Activated T-helper 1 cell treated with anti-CD3 and anti-CD28 coated beads, Interleukin-2, amount 50 U/mL, for 16 hours (primary cell): Measurements from ENCODE around the gene GJD3.
"Not testable (repeated sequence)": the region's sequence is repeated elsewhere in the genome, so short reads cannot be mapped to it uniquely, and the experiment has no call there.

Experiments
- DNase-seq, 2 donors: peaks; one replicate each; pipeline ENCODE4 v3.0.0-alpha.2; 2020; ENCODE audit warnings: low read depth in 1 of 2, low spot score in 1 of 2

GJD3 gene, protein sequence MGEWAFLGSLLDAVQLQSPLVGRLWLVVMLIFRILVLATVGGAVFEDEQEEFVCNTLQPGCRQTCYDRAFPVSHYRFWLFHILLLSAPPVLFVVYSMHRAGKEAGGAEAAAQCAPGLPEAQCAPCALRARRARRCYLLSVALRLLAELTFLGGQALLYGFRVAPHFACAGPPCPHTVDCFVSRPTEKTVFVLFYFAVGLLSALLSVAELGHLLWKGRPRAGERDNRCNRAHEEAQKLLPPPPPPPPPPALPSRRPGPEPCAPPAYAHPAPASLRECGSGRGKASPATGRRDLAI

DNA sequence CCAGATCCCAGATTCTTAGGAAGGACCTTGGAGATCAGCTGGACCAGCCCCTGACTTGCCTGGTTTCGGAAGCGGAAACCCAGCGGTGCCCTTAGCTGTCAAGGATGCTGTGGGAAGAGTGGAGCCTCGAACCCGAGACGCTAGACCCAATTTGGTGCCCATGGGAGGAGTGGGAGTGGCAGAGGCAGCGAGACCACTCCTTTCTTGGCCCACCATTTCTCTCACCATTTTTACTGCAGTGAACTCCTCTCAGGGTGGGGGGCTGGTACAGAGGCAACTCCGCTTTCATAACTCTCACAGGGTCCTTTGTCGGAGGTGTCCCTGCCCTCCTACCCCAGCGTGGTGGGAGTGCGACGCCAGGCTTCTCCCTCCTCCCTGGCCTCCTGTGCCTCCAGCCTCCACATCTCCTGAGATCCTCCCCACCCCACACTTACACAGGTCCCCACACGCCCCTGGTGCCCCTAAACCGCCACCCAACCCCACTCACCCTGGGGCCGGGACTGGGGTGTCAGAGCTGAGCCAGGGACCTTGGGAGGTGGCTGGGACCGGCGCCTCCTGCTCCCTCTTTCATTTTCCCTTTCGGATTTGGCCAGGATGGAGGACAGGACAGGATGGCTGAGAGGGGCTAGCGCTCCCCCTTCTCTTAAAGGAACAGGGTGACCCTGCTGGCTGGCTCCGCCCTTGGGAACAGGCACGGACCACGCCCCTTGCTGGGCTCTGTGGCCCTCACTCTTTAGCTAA is at the start of gene GJD3:
GJD3 (minus strand) TSS at position 617 of the 741 bp plus-strand sequence. CDS start 922 bp downstream, outside the sequence.
- no peak for DNase-seq

DNA sequence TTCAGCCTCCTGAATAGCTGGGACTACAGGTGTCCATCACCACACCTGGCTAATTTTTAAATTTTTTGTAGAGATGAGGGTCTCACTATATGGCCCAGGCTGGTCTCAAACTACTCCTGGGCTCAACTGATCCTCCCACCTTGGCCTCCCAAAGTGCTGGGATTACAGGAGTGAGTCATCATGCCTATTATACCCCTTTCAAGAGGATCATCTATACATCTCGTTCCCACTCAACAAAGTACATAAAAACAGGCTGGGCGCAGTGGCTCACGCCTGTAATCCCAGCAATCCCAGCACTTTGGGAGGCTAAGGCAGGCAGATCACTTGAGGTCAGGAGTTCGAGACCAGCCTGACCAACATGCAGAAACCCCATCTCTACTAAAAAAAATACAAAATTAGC is 49.8 kb upstream of the GJD3 start:
- DNase-seq, result not testable (repeated sequence)

DNA sequence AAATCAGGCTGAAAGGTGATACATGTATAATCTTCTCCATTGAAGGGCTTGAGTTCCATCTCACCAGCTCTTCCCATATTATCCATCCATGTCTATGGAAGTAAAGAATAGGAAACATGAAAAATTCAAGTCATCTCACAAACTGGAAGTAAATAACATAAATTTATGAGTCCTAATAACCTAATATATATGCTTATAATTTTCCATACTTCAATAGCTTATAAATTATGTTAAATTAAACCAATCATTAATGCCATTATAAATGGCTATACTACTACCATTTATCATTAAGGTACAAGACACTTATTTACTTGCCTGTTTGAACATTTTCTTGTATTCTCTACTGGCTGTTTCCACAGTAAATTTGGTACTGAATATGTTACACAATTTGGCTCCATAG is 48.3 kb upstream of the GJD3 start:
- no peak for DNase-seq

DNA sequence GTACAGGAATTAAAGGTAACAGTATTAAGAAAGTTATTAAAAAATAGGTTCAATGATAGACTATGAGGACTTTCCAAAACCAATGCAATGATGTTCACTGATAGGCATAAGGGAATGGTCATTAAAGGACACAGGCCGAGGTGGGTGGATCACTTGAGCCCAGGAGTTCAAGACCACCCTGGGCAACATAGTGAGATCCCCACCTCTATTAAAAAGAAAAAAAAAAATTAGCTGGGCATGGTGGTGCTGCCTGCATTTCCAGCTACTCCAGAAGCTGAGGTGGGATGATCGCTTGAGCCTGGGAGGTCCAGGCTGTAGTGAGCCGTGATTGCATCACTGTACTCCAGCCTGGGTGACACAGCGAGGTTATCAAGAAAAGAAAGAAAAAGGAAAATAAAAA is 47.3 kb upstream of the GJD3 start:
- DNase-seq, result no peak

DNA sequence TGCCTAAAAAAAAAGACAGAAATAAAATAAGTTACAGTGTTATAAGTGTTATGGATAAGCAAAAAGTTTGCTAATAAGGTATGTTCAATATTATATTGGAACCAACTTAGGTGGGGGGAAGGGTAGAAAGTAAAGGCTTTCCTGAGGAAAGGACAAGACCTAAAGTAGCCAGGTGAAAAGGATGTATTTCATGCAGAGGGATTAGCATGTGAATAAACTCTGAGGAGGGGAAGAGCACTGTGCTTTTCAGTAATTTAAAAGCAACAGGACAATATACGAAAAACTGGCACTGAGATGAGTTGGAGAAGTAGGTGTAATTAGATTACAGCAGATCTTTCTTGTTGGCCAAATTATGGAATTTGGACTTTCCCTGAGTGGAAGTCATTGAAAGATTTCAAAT is 45.5 kb upstream of the GJD3 start:
- no peak for DNase-seq

DNA sequence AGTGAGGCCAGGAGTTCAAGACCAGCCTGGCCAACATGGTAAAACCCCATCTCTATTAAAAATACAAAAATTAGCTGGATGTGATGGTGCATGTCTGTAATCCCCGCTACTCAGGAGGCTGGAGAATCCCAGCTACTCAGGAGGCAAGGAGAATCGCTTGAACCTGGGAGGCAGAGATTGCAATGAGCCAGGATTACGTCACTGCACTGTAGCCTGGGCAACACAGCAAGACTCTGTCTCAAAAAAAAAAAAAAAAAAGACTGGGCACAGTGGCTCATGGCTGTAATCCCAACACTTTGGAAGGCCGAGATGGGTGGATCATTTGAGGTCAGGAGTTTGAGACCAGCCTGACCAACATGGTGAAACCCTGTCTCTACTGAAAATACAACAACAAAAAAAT is 45.0 kb upstream of the GJD3 start:
- not testable (repeated sequence) for DNase-seq

DNA sequence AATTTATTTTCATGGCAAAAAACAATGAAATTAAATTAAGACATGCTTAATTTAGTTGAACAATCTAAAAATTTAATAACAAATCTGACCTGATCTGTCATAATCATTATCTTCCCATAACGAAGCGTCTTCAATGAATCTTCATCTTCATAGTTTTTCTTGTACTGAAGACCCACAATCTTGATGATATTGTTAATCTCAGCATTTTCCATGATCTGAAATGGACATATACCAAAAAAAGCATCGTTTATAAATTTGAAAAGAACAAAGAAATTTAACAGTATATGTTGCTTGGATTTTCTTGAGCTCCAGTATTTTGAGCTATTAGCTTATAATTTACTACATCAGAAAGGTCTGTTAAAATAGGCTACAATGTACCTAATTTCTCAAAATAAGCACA is 42.9 kb upstream of the GJD3 start:
- DNase-seq, result no peak

DNA sequence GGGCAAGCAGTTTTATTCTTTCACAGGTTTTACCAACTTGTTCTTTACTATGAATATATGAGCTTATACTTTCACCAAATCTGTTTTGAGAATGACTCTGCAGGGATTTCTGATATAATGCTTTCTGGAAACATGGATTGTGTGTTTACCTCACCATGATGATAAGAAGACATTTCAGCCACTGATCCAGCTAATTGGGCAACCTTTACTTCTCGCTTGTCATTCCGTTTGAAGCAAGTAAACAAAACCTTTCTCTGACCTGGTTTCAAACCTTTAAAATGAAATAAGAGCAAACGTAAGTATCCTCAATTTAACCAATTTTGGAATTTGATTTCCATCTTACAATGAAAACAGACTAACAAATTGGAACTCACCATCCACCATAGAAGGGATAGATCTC is 39.5 kb upstream of the GJD3 start:
- no peak for DNase-seq

DNA sequence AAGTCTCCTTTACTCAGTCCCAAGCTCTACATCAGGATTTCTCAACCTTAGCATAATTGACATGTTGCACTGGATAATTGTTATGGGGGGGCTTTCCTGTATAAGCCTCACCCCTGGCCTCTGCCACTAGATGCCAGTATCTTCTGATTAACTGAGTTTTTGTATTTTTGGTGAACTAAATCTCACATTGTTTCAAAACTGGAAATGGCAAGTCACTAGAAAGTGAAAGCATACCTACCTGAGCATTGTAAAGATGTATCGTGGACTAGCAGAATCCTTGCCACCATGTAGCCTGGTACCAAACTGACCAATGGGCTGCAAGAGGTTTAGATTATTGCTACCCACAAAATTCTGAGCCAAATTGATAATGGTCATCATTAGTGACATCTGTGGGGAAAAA is 38.1 kb upstream of the GJD3 start:
- no peak for DNase-seq

DNA sequence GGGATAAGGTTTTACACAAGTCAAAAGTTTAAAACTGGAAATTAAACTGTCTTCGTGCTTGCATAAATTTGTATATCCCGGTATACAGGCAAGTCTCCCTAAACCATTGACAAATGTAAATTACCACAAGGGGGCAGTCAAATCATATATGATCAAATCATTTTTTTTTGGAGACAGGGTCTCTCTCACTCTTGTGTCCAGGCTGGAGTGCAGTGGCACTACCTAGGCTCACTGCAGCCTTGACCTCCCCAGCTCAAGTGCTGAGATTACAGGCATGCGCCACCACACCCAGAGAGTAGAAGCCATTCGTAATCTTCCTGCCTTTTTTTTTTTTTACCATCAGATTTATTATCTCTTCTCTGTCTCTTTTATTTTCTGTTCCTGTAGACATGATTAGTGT is 34.6 kb upstream of the GJD3 start:
- no peak for DNase-seq

DNA sequence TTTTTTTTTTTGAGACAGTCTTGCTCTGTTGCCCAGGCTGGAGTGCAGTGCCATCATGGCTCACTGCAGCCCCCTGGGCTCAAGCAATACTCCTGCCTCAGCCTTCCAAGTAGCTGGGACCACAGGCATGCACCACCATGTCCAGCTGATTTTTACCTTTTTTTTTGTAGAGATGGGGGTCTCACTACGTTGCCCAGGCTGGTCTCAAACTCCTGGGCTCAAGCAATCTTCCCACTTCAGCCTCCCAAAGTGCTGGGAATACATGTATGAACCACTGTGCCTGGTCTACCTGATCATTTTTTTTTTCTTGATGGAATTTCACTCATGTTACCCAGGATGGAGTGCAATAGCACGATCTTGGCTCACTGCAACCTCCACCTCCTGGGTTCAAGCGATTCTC is 22.0 kb upstream of the GJD3 start:
- not testable (repeated sequence) for DNase-seq

DNA sequence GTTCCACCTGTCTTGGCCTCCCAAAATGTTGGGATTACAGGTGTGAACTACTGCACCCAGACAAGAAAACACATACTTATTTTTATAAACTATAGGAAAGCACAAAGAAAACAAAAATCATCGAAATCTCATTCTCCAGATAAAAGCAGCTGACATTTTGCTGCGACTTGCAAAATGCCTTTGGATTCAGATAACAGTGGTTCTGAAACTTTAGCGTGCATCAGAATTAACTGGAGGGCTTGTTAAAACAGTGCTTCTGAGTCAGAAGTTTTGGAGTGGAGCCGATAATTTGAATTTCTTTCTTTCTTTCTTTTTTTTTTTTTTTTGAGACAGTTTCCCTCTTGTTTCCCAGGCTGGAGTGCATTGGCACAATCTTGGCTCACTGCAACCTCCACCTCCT is 17.7 kb upstream of the GJD3 start:
- no peak for DNase-seq

DNA sequence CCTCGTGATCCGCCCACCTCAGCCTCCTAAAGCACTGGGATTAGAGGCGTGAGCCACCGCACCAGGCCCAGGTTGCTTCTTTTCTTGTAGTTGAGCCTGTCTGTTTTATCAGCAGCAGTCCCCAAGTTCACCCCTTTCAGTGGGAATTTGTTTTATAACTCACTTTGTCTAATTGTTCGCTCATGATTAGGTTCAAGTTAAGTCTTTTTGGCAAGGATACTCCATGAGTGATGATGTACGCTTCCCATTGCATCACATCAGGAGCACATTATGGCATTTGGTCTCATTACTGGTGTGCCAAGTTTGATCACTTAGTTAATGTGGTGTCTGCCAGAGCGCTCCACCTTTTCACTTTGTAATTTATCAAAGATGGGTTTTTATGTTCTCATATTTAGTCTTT is 14.4 kb upstream of the GJD3 start:
- no peak for DNase-seq

DNA sequence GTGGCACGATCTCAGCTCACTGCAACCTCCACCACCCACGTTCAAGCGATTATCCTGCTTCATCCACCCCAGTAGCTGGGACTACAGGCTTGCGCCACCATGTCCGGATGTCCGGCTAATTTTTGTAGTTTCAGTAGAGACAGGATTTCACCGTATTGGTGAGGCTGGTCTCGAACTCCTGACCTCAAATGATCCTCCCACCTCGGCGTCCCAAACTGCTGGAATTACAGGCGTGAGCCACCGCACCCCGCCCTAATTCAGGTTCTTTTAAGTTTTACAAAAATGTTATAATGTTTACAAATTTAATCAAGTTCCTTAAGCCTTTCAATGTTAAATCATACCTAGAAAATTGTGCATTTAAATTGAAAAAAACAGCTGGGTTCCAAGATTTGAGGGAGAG is 13.3 kb upstream of the GJD3 start:
- no peak for DNase-seq

DNA sequence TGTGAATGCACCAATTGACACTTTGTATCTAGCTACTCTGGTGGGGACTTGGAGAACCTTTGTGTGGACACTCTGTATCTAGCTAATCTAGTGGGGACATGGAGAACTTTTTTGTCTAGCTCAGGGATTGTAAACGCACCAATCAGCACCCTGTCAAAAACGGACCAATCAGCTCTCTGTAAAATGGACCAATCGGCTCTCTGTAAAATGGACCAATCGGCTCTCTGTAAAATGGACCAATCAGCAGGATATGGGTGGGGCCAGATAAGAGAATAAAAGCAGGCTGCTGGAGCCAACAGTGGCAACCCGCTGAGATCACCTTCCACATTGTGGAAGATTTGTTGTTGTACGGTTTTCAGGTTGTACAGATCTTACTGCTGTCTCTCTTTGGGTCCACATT is 12.0 kb upstream of the GJD3 start:
- not testable (repeated sequence) for DNase-seq

DNA sequence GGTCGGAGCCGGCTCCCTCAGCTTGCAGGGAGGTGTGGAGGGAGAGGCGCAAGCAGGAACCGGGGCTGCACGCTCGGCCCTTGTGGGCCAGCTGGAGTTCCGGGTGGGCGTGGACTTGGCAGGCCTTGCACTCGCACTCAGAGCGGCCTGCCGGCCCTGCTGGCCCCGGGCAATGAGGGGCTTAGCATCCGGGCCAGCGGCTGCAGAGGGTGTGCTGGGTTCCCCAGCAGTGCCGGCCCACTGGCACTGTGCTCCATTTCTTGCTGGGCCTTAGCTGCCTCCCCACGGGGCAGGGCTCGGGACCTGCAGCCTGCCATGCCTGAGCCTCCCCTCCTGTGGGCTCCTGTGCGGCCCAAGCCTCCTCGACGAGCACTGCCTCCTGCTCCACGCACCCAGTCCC is 11.2 kb upstream of the GJD3 start:
- DNase-seq, result not testable (repeated sequence)

DNA sequence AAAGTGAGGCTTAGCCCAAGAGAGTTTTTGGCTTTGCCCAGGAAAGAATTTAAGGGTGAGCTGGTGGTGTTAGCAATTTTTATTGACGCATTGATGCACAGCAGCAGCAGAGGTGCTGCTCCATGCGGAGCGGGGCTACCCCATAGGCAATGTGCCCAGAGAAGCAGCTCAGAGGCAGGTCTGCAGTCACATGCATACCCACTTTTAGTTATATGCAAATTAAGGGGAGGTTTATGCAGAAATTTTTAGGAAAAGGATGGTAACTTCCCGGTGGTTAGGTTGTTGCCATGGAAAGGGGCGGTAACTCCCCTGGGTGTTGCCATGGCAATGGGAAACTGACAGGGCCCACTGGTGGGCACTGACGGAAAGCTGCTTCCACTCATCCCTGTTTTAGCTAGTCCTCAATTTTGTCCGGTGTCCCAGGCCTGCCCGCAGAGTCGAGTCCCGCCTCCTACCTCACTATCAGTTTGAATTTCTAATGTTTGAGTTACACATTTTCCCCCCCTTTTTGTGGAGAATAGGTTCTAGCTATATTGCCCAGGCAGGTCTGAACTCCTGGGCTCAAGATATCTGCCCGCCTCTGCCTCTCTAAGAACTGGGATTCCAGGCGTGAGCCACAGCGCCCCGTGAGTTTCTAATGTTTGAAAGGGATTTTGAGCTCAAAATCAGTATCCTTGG is 10.4 kb upstream of the GJD3 start:
- DNase-seq, result no peak

DNA sequence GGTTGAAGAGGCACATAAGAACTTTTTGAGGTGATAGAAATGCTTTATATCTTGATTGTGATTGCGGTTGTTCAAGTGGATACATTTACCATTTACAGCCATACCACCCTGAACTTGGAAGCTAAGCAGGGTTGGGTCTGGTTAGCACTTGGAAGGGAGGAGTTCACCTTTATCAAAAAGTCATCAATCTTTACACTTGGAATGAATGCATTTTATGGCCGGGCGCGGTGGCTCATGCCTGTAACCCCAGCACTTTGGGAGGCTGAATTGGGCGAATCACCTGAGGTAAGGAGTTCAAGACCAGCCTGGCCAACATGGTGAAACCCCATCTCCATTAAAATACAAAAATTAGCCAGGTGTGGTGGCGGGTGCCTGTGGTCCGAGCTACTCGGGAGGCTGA is 9.5 kb upstream of the GJD3 start:
- no peak for DNase-seq

DNA sequence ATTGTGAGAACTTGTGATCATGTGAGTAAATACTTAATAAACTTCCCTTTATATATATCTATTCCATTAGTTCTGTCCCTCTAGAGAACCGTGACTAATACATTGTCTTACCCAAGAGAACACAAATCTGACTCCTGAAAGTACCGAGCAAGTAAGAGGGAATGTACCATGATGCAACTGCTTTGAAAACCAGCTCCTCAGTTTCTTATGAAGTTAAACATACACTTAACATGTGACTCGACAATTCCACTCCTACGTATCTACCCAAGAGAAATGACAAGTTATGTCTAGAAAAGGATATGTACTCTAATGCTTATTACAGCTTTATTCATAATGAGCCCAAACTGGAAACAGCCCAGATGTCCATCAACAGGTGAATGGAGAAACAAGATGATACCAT is 8.8 kb upstream of the GJD3 start:
- DNase-seq, result no peak

DNA sequence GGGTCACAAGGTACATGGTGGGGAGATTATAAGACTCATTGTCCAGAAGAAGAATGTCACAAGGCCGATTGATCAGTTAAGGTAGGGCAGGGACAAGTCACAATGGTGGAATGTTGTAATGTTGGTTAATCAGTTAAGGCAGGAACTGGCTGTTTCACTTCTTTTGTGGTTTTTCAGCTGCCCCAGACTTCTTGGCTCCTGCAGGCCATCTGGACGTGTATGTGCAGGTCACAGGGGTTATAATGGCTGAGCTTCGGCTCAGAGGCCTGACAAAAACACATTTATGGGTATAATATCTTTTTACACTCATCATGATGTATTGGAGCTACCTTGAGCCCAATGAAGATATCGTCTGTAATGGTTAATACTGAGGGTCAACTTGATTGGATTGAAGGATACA is 8.1 kb upstream of the GJD3 start:
- not testable (repeated sequence) for DNase-seq

DNA sequence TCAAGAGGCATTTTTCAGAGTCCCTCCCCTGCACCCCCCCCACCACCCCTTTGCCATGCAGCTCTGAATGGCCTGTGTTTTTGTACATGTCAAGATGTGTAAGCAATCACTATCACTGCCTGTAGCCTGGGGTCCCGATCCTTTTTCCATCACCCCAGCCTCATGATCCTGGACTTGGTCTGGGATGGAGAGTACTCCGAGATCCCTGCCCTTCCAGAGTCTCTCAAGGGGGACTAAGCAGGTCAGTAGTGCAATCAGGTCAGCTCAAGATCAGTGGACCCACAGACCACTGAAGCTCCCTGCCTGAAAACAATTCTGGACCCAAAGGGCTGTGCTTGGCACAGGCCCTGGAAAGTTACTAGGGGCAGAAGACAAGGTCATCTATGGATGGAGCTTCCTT is 7.5 kb upstream of the GJD3 start:
- DNase-seq, result no peak

DNA sequence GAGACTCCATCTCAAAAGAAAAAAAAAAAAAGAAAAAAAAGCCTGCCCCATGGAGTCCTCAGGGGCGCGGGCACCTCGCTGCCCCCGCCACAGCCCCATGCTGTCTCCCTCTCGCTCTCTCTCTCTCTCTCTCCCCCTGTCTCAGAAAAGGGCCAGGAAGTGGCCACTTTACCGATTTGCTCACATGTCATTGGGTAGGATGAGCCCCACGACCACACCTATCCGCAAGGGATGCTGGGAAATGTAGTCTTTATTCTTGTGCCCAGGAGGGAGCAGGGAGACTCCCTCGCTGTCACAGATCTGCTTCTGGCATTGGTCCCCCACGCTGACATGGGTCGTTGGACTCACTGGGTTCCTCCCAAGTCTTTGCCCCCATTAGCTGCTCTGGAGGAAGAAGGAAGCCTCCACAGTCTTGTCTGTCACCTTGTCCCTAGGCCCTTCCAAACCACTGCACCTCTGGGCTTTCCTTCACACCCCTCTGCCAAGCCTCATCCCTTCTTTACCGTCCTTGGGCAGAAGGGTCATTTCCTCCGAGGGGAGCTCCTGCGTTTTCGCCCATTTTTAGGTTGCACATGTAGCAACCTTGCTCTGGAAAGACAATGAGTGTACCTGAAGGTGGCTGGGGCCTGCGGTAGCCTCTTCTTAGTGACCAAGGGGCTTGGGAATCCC is 6.9 kb upstream of the GJD3 start:
- DNase-seq, result no peak
